HCT116 (cell line): ENCODE results near the gene PCK2. TPM values are rescaled to one million over a fixed set of nuclear protein-coding genes. Genes with fewer than 3 reads are reported as not detected.

Source experiments
- ATAC-seq: fragments of 200-7000 bp; cut with Tn5 transposase; 2 replicates; pipeline ENCODE4 v1.9.1; 2020; ENCODE audit warnings: mild to moderate bottlenecking, moderate library complexity
- BruUV-seq: library from RNA; stranded (reverse); fragments of 400-500 nt; replicated peaks from 2 replicates; lab custom pipeline; 2021; lab: Mats Ljungman, UMichigan
- CTCF ChIA-PET: fragments of 300-600 bp; sonication (Branson Sonifier 250); formaldehyde crosslinking; loops from one replicate; lab custom pipeline; 2021; ENCODE audit warnings: antibody characterized with exemption; lab: Charles Lee
- POLR2A ChIA-PET: fragments of 300-600, 350-600 bp; sonication (Branson Sonifier 250); formaldehyde crosslinking; loops from one replicate; lab custom pipeline; 2021; ENCODE audit warnings: antibody characterized with exemption; lab: Charles Lee
- RAD21 ChIA-PET, 2 experiments: fragments of 300-600 bp; sonication (Branson Sonifier 250); formaldehyde crosslinking; loops; one replicate each; lab custom pipeline; 2023; ENCODE audit warnings: low total read pairs in 2 of 2; ENCODE audit not compliant: uncharacterized antibody in 2 of 2, unreplicated experiment in 2 of 2, low non-redundant PET in 1 of 2; lab: Charles Lee
- DNase-seq: peaks from one replicate; pipeline ENCODE4 v3.0.0-alpha.2; 2010; ENCODE audit warnings: low read depth, low spot score
- H2AFZ ChIP-seq: fragments of 200-600 bp; shearing (Covaris generic), sonication (generic); 2 replicates; pipeline ENCODE4 v1.6.1; 2017; ENCODE audit warnings: low read depth, mixed run types, mixed read lengths, antibody characterized with exemption, low read length; ENCODE audit not compliant: poor library complexity, severe bottlenecking
- H3K27ac ChIP-seq: 2 replicates; pipeline ENCODE4 v1.5.1; 2012; ENCODE audit warnings: low read depth, low read length
- H3K27me3 ChIP-seq: fragments of 200-600 bp; sonication (generic); 2 replicates; pipeline ENCODE4 v1.6.1; 2016; ENCODE audit warnings: mixed run types, low read length, mixed read lengths; ENCODE audit not compliant: insufficient read depth
- H3K36me3 ChIP-seq, 2 experiments: fragments of 200-500 bp in 1 of 2; fragments of 200-600 bp in 1 of 2; sonication (Bioruptor generic) in 1 of 2; sonication (generic) in 1 of 2; 2 replicates each; pipeline versions ENCODE4 v1.5.1 to v1.6.1; 2014 to 2016; ENCODE audit warnings: low read length in 2 of 2, inconsistent platforms in 1 of 2, mixed read lengths in 1 of 2, mixed run types in 1 of 2; ENCODE audit not compliant: insufficient read depth in 2 of 2, control insufficient read depth in 1 of 2
- H3K4me1 ChIP-seq, 2 experiments: fragments of 200-600 bp in 1 of 2; sonication (generic) in 1 of 2; 2 replicates each; pipeline versions ENCODE4 v1.5.1 to v1.6.1; 2012 to 2017; ENCODE audit warnings: low read length in 2 of 2, inconsistent platforms in 1 of 2, mild to moderate bottlenecking in 1 of 2, mixed read lengths in 1 of 2, mixed run types in 1 of 2, moderate library complexity in 1 of 2; ENCODE audit not compliant: insufficient read depth in 2 of 2, control insufficient read depth in 1 of 2
- H3K4me2 ChIP-seq: fragments of 200-600 bp; sonication (generic); 2 replicates; pipeline ENCODE4 v1.6.1; 2017; ENCODE audit warnings: mixed run types, low read length, mixed read lengths
- H3K4me3 ChIP-seq, 2 experiments: fragments of 200-600 bp in 1 of 2; sonication (generic) in 1 of 2; replicated peaks in 1 of 2; 2 replicates each; pipeline ENCODE4 v1.5.1; 2011 to 2016; ENCODE audit warnings: low read length in 2 of 2, control low read depth in 1 of 2, low read depth in 1 of 2, mild to moderate bottlenecking in 1 of 2, mixed read lengths in 1 of 2, mixed run types in 1 of 2
- H3K79me2 ChIP-seq: fragments of 200-600 bp; sonication (generic); 2 replicates; pipeline ENCODE4 v1.6.1; 2017; ENCODE audit warnings: mild to moderate bottlenecking, mixed run types, low read length, moderate library complexity, mixed read lengths; ENCODE audit not compliant: insufficient read depth
- H3K9ac ChIP-seq: fragments of 200-600 bp; sonication (generic); 2 replicates; pipeline ENCODE4 v1.6.1; 2016; ENCODE audit warnings: low read length, mixed read lengths
- H3K9me2 ChIP-seq: fragments of 200-600 bp; sonication (generic), shearing (Covaris generic); 2 replicates; pipeline ENCODE4 v1.6.1; 2017; ENCODE audit warnings: mixed run types, mild to moderate bottlenecking, moderate library complexity; ENCODE audit not compliant: insufficient read depth
- H3K9me3 ChIP-seq, 2 experiments: fragments of 200-500 bp in 1 of 2; fragments of 200-600 bp in 1 of 2; sonication (Bioruptor generic) in 1 of 2; sonication (generic) in 1 of 2; 2 replicates each; pipeline ENCODE4 v1.6.1; 2014 to 2017; ENCODE audit warnings: low read length in 2 of 2, mixed read lengths in 2 of 2, inconsistent platforms in 1 of 2, low read depth in 1 of 2, mild to moderate bottlenecking in 1 of 2, mixed run types in 1 of 2, moderate library complexity in 1 of 2; ENCODE audit not compliant: control insufficient read depth in 1 of 2, insufficient read depth in 1 of 2
- H4K20me1 ChIP-seq: fragments of 200-600 bp; sonication (generic), shearing (Covaris generic); 2 replicates; pipeline ENCODE4 v1.6.1; 2017; ENCODE audit warnings: mixed run types, mild to moderate bottlenecking, moderate library complexity; ENCODE audit not compliant: insufficient read depth
- ATF3 ChIP-seq: IDR thresholded peaks from 2 replicates; pipeline ENCODE4 v1.6.1; 2012
- CTCF ChIP-seq, 3 experiments: fragments of 200-600 bp in 1 of 3; sonication (generic) in 1 of 3; IDR thresholded peaks in 2 of 3; conservative IDR thresholded peaks in 1 of 3; 2 replicates each; pipeline ENCODE4 v1.5.1; 2012 to 2017; ENCODE audit warnings: low read depth in 2 of 3, low read length in 2 of 3, antibody characterized with exemption in 1 of 3, borderline replicate concordance in 1 of 3, control low read depth in 1 of 3, mild to moderate bottlenecking in 1 of 3, mixed read lengths in 1 of 3, mixed run types in 1 of 3, moderate library complexity in 1 of 3; ENCODE audit not compliant: insufficient read depth in 1 of 3
- EZH2phosphoT487 ChIP-seq: fragments of 200-600 bp; IDR thresholded peaks from 2 replicates; pipeline ENCODE4 v1.6.1; 2018; ENCODE audit warnings: antibody characterized with exemption, borderline replicate concordance
- FOSL1 ChIP-seq: IDR thresholded peaks from 2 replicates; pipeline ENCODE4 v1.6.1; 2012; ENCODE audit warnings: low read depth
- MAX ChIP-seq: IDR thresholded peaks from 2 replicates; pipeline ENCODE4 v1.6.1; 2012
- RAD21 ChIP-seq: IDR thresholded peaks from 2 replicates; pipeline ENCODE4 v1.6.1; 2012; ENCODE audit warnings: low read depth, mild to moderate bottlenecking
- REST ChIP-seq: IDR thresholded peaks from 2 replicates; pipeline ENCODE4 v1.6.1; 2012; ENCODE audit warnings: low read depth
- SIN3A ChIP-seq: IDR thresholded peaks from 2 replicates; pipeline ENCODE4 v1.6.1; 2012; ENCODE audit warnings: low read depth
- SP1 ChIP-seq: IDR thresholded peaks from 2 replicates; pipeline ENCODE4 v1.6.1; 2012; ENCODE audit warnings: low read depth
- SRF ChIP-seq: IDR thresholded peaks from 2 replicates; pipeline ENCODE4 v1.6.1; 2012; ENCODE audit warnings: low read depth
- TCF7L2 ChIP-seq: IDR thresholded peaks from 2 replicates; pipeline ENCODE4 v1.7.0; 2011; ENCODE audit warnings: borderline replicate concordance, inconsistent platforms; ENCODE audit not compliant: insufficient read depth, insufficient read length; ENCODE audit errors: extremely low read depth
- YY1 ChIP-seq: IDR thresholded peaks from 2 replicates; pipeline ENCODE4 v1.6.1; 2011; ENCODE audit warnings: low read length, low read depth, moderate library complexity, mild to moderate bottlenecking; ENCODE audit not compliant: insufficient replicate concordance; ENCODE audit errors: extremely low read depth
- ZFX ChIP-seq: fragments of 450-650 bp; IDR thresholded peaks from 2 replicates; pipeline ENCODE4 v1.6.1; 2017
- ZNF274 ChIP-seq: fragments of 200-500 bp; sonication (Bioruptor generic); IDR thresholded peaks from 2 replicates; pipeline ENCODE4 v1.6.1; 2014; ENCODE audit warnings: mild to moderate bottlenecking, low read depth, low read length, inconsistent platforms
- intact Hi-C: fragments of 100-400 bp; cut with micrococcal nuclease; formaldehyde crosslinking; loops from 2 replicates; pipeline ENCODE4 v1.10.0; 2022
- total RNA-seq: library from RNA; stranded (reverse); gene quantifications from one replicate; pipeline ENCODE4 v1.2.1, GENCODE V29; 2021; ENCODE audit not compliant: unreplicated experiment

Gene PCK2
- total RNA-seq, 1 experiment from 2014 or later, result 94.1 TPM

GRCh38 chr14:24077086-24077485 is 17.0 kb upstream of the PCK2 start:
- Histone ChIP-seq H3K9me3 (no peaks in the 10 kb centered on the region), H3K9me2 (no peaks in the 10 kb centered on the region), H3K27ac (no peak overlapping the region), H3K4me3 (no peak overlapping the region), H3K36me3 (no peaks in the 10 kb centered on the region), H3K27me3 (no peaks in the 10 kb centered on the region), H3K79me2 (no peaks in the 10 kb centered on the region), H2AFZ (no peak overlapping the region), H3K4me2 (no peak overlapping the region), H3K9ac (no peak overlapping the region), H4K20me1 (no peaks in the 10 kb centered on the region), H3K4me1 (peaks cover 17 to 27% of the 10 kb centered on the region in 2 experiments)
- POLR2A ChIA-PET, result no interaction called here
- intact Hi-C loops, result no loop called here
- ATAC-seq, result no peak
- no peak for DNase-seq
- no TSS peak for BruUV-seq
- CTCF ChIA-PET, result no interaction called here
- RAD21 ChIA-PET, result no interaction called here
- TF ChIP-seq REST (no peak), TCF7L2 (no peak), SP1 (no peak), EZH2phosphoT487 (no peak), CTCF (IDR thresholded peaks at IDR 0.05 in 2 of 3, conservative IDR thresholded peaks at IDR 0.05 in 1 of 3; ENCODE audit: borderline replicate concordance in 1 of 3, insufficient read depth in 1 of 3, low read depth in 2 of 3, low read length in 2 of 3) (no peak), ZNF274 (no peak), FOSL1 (no peak), MAX (no peak), SRF (no peak), YY1 (no peak), ATF3 (no peak), ZFX (no peak), RAD21 (no peak), SIN3A (no peak)
